DOHH2 (cell line): ENCODE data around the gene KRTAP5-2.

Experiments
- CTCF ChIP-seq: fragments of 200-600 bp; sonication (generic); IDR thresholded peaks from one replicate; pipeline ENCODE4 v1.5.1; 2014; ENCODE audit warnings: antibody characterized with exemption, mild to moderate bottlenecking, low read depth, low read length; ENCODE audit not compliant: poor library complexity, severe bottlenecking
- EZH2phosphoT487 ChIP-seq: fragments of 200-600 bp; sonication (generic); IDR thresholded peaks from 2 replicates; pipeline ENCODE4 v1.6.1; 2017; ENCODE audit warnings: borderline replicate concordance, mild to moderate bottlenecking, antibody characterized with exemption, low read length, moderate library complexity, mixed read lengths

- TF ChIP-seq CTCF (no peak), EZH2phosphoT487 (no peak)
Observed at GRCh38 chr11:1643146-1643690, 45.1 kb upstream of the KRTAP5-2 start.
